GM23338 (cell line): ENCODE results near the gene PHLDB3. TPM values are rescaled to one million over a fixed set of nuclear protein-coding genes. Genes with fewer than 3 reads are reported as not detected.

Experiments used
- ATAC-seq: fragments of 200-7000 bp; cut with Tn5 transposase; 3 replicates; pipeline ENCODE4 v1.9.1; 2020
- DNase-seq: peaks from one replicate; pipeline ENCODE4 v3.0.0-alpha.2; 2015; ENCODE audit warnings: low spot score
- H2AFZ ChIP-seq: fragments of 200-600 bp; sonication (generic); 2 replicates; pipeline ENCODE4 v1.8.0; 2016; ENCODE audit warnings: antibody characterized with exemption, mild to moderate bottlenecking, moderate library complexity
- H3F3A ChIP-seq: fragments of 200-600 bp; sonication (generic); replicated peaks from 2 replicates; pipeline ENCODE4 v1.8.0; 2017; ENCODE audit warnings: antibody characterized with exemption, mixed run types, low read depth
- H3K27ac ChIP-seq: fragments of 200-600 bp; sonication (generic); 2 replicates; pipeline ENCODE4 v1.6.1; 2016; ENCODE audit warnings: low read depth
- H3K27me3 ChIP-seq: fragments of 200-600 bp; sonication (generic); 2 replicates; pipeline ENCODE4 v1.8.0; 2016; ENCODE audit warnings: mild to moderate bottlenecking, mixed run types, moderate library complexity; ENCODE audit not compliant: insufficient read depth
- H3K36me3 ChIP-seq: fragments of 200-600 bp; sonication (generic); 2 replicates; pipeline ENCODE4 v1.8.0; 2016; ENCODE audit warnings: mild to moderate bottlenecking; ENCODE audit not compliant: insufficient read depth
- H3K4me1 ChIP-seq: fragments of 200-600 bp; sonication (generic); 2 replicates; pipeline ENCODE4 v1.8.0; 2016; ENCODE audit warnings: mild to moderate bottlenecking, moderate library complexity; ENCODE audit not compliant: insufficient read depth
- H3K4me2 ChIP-seq: fragments of 200-600 bp; sonication (generic); 2 replicates; pipeline ENCODE4 v1.7.1; 2017; ENCODE audit warnings: mixed run types
- H3K4me3 ChIP-seq: fragments of 200-600 bp; sonication (generic); 2 replicates; pipeline ENCODE4 v1.6.1; 2016; ENCODE audit warnings: mixed run types
- H3K79me2 ChIP-seq: fragments of 200-600 bp; sonication (generic); replicated peaks from 2 replicates; pipeline ENCODE4 v1.8.0; 2017; ENCODE audit warnings: mild to moderate bottlenecking; ENCODE audit not compliant: insufficient read depth
- H3K9me2 ChIP-seq: fragments of 200-600 bp; sonication (generic); 2 replicates; pipeline ENCODE4 v1.8.0; 2017; ENCODE audit not compliant: insufficient read depth
- H4K20me1 ChIP-seq: fragments of 200-600 bp; sonication (generic); replicated peaks from 2 replicates; pipeline ENCODE4 v1.8.0; 2017; ENCODE audit warnings: mild to moderate bottlenecking; ENCODE audit not compliant: insufficient read depth
- H3K27ac Mint-ChIP-seq: 2 replicates; pipeline ENCODE4 v1.8.0; 2020; ENCODE audit warnings: inconsistent platforms, mild to moderate bottlenecking, moderate library complexity, mixed read lengths
- H3K27me3 Mint-ChIP-seq: 3 replicates; pipeline ENCODE4 v1.8.0; 2022; ENCODE audit warnings: low read depth, mild to moderate bottlenecking, moderate library complexity, mixed read lengths, inconsistent platforms; ENCODE audit not compliant: insufficient read depth, poor library complexity
- H3K36me3 Mint-ChIP-seq: 3 replicates; pipeline ENCODE4 v1.8.0; 2021; ENCODE audit warnings: low read depth, mild to moderate bottlenecking, inconsistent platforms, moderate library complexity, mixed read lengths
- H3K4me1 Mint-ChIP-seq: 3 replicates; pipeline ENCODE4 v1.8.0; 2020; ENCODE audit warnings: mild to moderate bottlenecking, inconsistent platforms, mixed read lengths
- H3K4me3 Mint-ChIP-seq: 3 replicates; pipeline ENCODE4 v1.8.0; 2021; ENCODE audit warnings: moderate library complexity, mild to moderate bottlenecking, inconsistent platforms, mixed read lengths
- H3K9me3 Mint-ChIP-seq: 3 replicates; pipeline ENCODE4 v1.8.0; 2020; ENCODE audit warnings: moderate library complexity, mild to moderate bottlenecking, inconsistent platforms, mixed read lengths
- CREB1 ChIP-seq: fragments of 250-450 bp; sonication (Bioruptor Pico); IDR thresholded peaks from 2 replicates; pipeline ENCODE4 v1.5.0; 2020; ENCODE audit warnings: low read depth, mild to moderate bottlenecking, moderate library complexity
- EZH2 ChIP-seq: fragments of 200-600 bp; sonication (generic); IDR thresholded peaks from one replicate; pipeline ENCODE4 v1.8.0; 2017; ENCODE audit warnings: antibody characterized with exemption, mild to moderate bottlenecking, low read depth; ENCODE audit not compliant: unreplicated experiment
- EZH2phosphoT487 ChIP-seq: fragments of 200-600 bp; sonication (generic); IDR thresholded peaks from one replicate; pipeline ENCODE4 v1.8.1; 2018; ENCODE audit warnings: antibody characterized with exemption; ENCODE audit not compliant: unreplicated experiment
- JUNB ChIP-seq: IDR thresholded peaks from one replicate; pipeline ENCODE4 v1.6.1; 2016; ENCODE audit warnings: antibody characterized with exemption; ENCODE audit not compliant: unreplicated experiment
- NANOG ChIP-seq: IDR thresholded peaks from 2 replicates; pipeline ENCODE4 v1.6.1; 2016; ENCODE audit warnings: antibody characterized with exemption, borderline replicate concordance
- POLR2AphosphoS5 ChIP-seq: IDR thresholded peaks from 2 replicates; pipeline ENCODE4 v1.6.1; 2016; ENCODE audit warnings: antibody characterized with exemption, low read depth
- STAT1 ChIP-seq: IDR thresholded peaks from one replicate; pipeline ENCODE4 v1.6.1; 2016; ENCODE audit warnings: antibody characterized with exemption; ENCODE audit not compliant: unreplicated experiment
- ZNF114 ChIP-seq: fragments of 250-450 bp; sonication (Bioruptor Pico); IDR thresholded peaks from 2 replicates; pipeline ENCODE4 v1.5.0; 2020; ENCODE audit warnings: mild to moderate bottlenecking, moderate library complexity
- ZNF331 ChIP-seq: fragments of 250-450 bp; sonication (Bioruptor Pico); IDR thresholded peaks from 2 replicates; pipeline ENCODE4 v1.5.0; 2020; ENCODE audit warnings: low read depth, mild to moderate bottlenecking, moderate library complexity
- polyA plus RNA-seq: library from polyadenylated mRNA; unstranded; fragments of >200 nt; fragmentation: Nextera tagmentation; extraction: Ambion mirVana; gene quantifications from 2 replicates; pipeline ENCODE4 v1.2.1, GENCODE V29; 2016
- total RNA-seq: library from RNA; depleted of rRNA; stranded (reverse); fragments of >200 nt; shearing (Covaris generic); gene quantifications from 2 replicates; pipeline ENCODE4 v1.2.3, GENCODE V29; 2014
- TF ChIP-seq, protein P1 (sequence below): IDR thresholded peaks from one replicate; pipeline ENCODE4 v1.6.1; 2018; ENCODE audit warnings: antibody characterized with exemption; ENCODE audit not compliant: unreplicated experiment
- TF ChIP-seq, protein P2 (sequence below), 2 experiments: fragments of 200-600 bp in 1 of 2; sonication (generic) in 1 of 2; conservative IDR thresholded peaks; 2 replicates each; pipeline versions ENCODE4 v1.5.1 to v1.6.1; 2016 to 2017; ENCODE audit warnings: antibody characterized with exemption in 2 of 2, low read depth in 2 of 2, mild to moderate bottlenecking in 2 of 2, moderate library complexity in 1 of 2
- TF ChIP-seq, protein P3 (sequence below): IDR thresholded peaks from 2 replicates; pipeline ENCODE4 v1.6.1; 2016; ENCODE audit warnings: antibody characterized with exemption
- TF ChIP-seq, protein P4 (sequence below): fragments of 250-450 bp; sonication (Bioruptor Pico); IDR thresholded peaks from 2 replicates; pipeline ENCODE4 v1.5.0; 2020; ENCODE audit warnings: mild to moderate bottlenecking, moderate library complexity

The PHLDB3 gene
- total and polyA plus RNA-seq, 2 experiments from 2014 or later = 6.3 to 15.4 TPM

DNA sequence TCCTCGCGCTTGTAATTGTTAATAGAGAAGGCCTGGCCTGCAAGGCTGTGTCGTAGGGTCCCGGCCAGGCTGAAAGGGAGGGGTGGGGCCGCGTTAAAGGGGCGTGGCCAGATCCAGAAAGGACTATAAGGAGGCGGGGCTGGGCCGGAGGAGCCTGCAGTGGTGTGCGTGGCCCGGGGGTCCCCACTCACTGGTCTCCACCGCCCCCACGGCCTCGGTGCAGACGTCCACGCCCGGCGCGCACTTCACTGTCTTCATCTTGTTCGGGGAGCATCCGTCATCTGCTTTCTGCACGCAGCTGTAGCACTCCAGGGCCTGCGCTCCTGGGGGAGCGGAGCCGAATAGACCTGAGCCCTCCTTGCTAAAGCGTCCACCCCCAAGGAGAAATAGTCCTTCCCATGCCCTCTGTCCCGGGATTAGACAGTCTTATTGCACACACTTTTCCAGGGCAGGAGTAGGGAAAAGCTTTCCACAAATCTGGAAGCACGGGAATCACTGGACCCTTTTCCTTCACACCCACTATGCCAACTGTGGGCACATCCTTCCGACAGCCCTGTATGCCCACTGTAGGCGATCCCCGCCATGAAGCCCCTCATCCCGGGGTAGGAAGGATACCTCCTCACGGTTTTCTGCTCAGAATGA is 40.3 kb downstream of the PHLDB3 start:
- Histone ChIP-seq H3F3A (peaks cover 14% of the 10 kb centered on the region), H3K9me2 (no peaks in the 10 kb centered on the region), H3K4me1 (peaks cover 15% of the 10 kb centered on the region), H3K4me2 (peak overlapping the region; percentile 75), H3K4me3 (peak overlapping the region; percentile 89), H3K27me3 (peaks cover 26% of the 10 kb centered on the region), H4K20me1 (no peaks in the 10 kb centered on the region), H2AFZ (peak overlapping the region; percentile 98), H3K79me2 (no peaks in the 10 kb centered on the region), H3K27ac (peak overlapping the region; percentile 74), H3K36me3 (no peaks in the 10 kb centered on the region)
- TF ChIP-seq, protein P1, sequence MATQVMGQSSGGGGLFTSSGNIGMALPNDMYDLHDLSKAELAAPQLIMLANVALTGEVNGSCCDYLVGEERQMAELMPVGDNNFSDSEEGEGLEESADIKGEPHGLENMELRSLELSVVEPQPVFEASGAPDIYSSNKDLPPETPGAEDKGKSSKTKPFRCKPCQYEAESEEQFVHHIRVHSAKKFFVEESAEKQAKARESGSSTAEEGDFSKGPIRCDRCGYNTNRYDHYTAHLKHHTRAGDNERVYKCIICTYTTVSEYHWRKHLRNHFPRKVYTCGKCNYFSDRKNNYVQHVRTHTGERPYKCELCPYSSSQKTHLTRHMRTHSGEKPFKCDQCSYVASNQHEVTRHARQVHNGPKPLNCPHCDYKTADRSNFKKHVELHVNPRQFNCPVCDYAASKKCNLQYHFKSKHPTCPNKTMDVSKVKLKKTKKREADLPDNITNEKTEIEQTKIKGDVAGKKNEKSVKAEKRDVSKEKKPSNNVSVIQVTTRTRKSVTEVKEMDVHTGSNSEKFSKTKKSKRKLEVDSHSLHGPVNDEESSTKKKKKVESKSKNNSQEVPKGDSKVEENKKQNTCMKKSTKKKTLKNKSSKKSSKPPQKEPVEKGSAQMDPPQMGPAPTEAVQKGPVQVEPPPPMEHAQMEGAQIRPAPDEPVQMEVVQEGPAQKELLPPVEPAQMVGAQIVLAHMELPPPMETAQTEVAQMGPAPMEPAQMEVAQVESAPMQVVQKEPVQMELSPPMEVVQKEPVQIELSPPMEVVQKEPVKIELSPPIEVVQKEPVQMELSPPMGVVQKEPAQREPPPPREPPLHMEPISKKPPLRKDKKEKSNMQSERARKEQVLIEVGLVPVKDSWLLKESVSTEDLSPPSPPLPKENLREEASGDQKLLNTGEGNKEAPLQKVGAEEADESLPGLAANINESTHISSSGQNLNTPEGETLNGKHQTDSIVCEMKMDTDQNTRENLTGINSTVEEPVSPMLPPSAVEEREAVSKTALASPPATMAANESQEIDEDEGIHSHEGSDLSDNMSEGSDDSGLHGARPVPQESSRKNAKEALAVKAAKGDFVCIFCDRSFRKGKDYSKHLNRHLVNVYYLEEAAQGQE = no peak
- no peak for TF ChIP-seq STAT1
- TF ChIP-seq NANOG = no peak
- TF ChIP-seq, protein P2, sequence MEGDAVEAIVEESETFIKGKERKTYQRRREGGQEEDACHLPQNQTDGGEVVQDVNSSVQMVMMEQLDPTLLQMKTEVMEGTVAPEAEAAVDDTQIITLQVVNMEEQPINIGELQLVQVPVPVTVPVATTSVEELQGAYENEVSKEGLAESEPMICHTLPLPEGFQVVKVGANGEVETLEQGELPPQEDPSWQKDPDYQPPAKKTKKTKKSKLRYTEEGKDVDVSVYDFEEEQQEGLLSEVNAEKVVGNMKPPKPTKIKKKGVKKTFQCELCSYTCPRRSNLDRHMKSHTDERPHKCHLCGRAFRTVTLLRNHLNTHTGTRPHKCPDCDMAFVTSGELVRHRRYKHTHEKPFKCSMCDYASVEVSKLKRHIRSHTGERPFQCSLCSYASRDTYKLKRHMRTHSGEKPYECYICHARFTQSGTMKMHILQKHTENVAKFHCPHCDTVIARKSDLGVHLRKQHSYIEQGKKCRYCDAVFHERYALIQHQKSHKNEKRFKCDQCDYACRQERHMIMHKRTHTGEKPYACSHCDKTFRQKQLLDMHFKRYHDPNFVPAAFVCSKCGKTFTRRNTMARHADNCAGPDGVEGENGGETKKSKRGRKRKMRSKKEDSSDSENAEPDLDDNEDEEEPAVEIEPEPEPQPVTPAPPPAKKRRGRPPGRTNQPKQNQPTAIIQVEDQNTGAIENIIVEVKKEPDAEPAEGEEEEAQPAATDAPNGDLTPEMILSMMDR (conservative IDR thresholded peaks at IDR 0.05; ENCODE audit: low read depth in 2 of 2) = no peak
- no peak for TF ChIP-seq ZNF114 (CRISPR knock-in tag)
- TF ChIP-seq CREB1 (CRISPR knock-in tag) = no peak
- TF ChIP-seq POLR2AphosphoS5 = no peak
- no peak for TF ChIP-seq JUNB
- no peak for TF ChIP-seq EZH2phosphoT487
- TF ChIP-seq, protein P3, sequence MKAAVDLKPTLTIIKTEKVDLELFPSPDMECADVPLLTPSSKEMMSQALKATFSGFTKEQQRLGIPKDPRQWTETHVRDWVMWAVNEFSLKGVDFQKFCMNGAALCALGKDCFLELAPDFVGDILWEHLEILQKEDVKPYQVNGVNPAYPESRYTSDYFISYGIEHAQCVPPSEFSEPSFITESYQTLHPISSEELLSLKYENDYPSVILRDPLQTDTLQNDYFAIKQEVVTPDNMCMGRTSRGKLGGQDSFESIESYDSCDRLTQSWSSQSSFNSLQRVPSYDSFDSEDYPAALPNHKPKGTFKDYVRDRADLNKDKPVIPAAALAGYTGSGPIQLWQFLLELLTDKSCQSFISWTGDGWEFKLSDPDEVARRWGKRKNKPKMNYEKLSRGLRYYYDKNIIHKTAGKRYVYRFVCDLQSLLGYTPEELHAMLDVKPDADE = no peak
- TF ChIP-seq, protein P4, sequence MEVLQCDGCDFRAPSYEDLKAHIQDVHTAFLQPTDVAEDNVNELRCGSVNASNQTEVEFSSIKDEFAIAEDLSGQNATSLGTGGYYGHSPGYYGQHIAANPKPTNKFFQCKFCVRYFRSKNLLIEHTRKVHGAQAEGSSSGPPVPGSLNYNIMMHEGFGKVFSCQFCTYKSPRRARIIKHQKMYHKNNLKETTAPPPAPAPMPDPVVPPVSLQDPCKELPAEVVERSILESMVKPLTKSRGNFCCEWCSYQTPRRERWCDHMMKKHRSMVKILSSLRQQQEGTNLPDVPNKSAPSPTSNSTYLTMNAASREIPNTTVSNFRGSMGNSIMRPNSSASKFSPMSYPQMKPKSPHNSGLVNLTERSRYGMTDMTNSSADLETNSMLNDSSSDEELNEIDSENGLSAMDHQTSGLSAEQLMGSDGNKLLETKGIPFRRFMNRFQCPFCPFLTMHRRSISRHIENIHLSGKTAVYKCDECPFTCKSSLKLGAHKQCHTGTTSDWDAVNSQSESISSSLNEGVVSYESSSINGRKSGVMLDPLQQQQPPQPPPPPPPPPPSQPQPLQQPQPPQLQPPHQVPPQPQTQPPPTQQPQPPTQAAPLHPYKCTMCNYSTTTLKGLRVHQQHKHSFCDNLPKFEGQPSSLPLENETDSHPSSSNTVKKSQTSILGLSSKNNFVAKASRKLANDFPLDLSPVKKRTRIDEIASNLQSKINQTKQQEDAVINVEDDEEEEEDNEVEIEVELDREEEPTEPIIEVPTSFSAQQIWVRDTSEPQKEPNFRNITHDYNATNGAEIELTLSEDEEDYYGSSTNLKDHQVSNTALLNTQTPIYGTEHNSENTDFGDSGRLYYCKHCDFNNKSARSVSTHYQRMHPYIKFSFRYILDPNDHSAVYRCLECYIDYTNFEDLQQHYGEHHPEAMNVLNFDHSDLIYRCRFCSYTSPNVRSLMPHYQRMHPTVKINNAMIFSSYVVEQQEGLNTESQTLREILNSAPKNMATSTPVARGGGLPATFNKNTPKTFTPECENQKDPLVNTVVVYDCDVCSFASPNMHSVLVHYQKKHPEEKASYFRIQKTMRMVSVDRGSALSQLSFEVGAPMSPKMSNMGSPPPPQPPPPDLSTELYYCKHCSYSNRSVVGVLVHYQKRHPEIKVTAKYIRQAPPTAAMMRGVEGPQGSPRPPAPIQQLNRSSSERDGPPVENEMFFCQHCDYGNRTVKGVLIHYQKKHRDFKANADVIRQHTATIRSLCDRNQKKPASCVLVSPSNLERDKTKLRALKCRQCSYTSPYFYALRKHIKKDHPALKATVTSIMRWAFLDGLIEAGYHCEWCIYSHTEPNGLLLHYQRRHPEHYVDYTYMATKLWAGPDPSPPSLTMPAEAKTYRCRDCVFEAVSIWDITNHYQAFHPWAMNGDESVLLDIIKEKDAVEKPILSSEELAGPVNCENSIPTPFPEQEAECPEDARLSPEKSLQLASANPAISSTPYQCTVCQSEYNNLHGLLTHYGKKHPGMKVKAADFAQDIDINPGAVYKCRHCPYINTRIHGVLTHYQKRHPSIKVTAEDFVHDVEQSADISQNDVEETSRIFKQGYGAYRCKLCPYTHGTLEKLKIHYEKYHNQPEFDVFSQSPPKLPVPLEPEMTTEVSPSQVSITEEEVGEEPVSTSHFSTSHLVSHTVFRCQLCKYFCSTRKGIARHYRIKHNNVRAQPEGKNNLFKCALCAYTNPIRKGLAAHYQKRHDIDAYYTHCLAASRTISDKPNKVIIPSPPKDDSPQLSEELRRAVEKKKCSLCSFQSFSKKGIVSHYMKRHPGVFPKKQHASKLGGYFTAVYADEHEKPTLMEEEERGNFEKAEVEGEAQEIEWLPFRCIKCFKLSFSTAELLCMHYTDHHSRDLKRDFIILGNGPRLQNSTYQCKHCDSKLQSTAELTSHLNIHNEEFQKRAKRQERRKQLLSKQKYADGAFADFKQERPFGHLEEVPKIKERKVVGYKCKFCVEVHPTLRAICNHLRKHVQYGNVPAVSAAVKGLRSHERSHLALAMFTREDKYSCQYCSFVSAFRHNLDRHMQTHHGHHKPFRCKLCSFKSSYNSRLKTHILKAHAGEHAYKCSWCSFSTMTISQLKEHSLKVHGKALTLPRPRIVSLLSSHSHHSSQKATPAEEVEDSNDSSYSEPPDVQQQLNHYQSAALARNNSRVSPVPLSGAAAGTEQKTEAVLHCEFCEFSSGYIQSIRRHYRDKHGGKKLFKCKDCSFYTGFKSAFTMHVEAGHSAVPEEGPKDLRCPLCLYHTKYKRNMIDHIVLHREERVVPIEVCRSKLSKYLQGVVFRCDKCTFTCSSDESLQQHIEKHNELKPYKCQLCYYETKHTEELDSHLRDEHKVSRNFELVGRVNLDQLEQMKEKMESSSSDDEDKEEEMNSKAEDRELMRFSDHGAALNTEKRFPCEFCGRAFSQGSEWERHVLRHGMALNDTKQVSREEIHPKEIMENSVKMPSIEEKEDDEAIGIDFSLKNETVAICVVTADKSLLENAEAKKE (CRISPR knock-in tag) = no peak
- TF ChIP-seq EZH2 = no peak
- TF ChIP-seq ZNF331 = no peak
- peak; percentile 63 for ATAC-seq
- peak overlapping the region; percentile 94 for H3K4me3 Mint-ChIP-seq
- no peaks in the 10 kb centered on the region for H3K36me3 Mint-ChIP-seq
- peaks cover 4% of the 10 kb centered on the region for H3K4me1 Mint-ChIP-seq
- peaks cover 14% of the 10 kb centered on the region for H3K27me3 Mint-ChIP-seq
- no peaks in the 10 kb centered on the region for H3K9me3 Mint-ChIP-seq
- DNase-seq = no peak
- H3K27ac Mint-ChIP-seq = peak overlapping the region; percentile 96; the same call in 1 of the 2 replicates
